IMR-90 (cell line): ENCODE measurements around the gene KAT2A. TPM values are rescaled to one million over a fixed set of nuclear protein-coding genes. Genes with fewer than 3 reads are reported as not detected.

Experiments
- ATAC-seq: fragments of 200-7000 bp; cut with Tn5 transposase; 2 replicates; pipeline ENCODE4 v1.9.1; 2020; ENCODE audit warnings: low read depth, mild to moderate bottlenecking, moderate library complexity
- BruUV-seq: library from RNA; stranded (reverse); fragments of 400-500 nt; replicated peaks from 2 replicates; lab custom pipeline; 2021; lab: Mats Ljungman, UMichigan
- CTCF ChIA-PET: fragments of 300-600 bp; formaldehyde crosslinking; extraction: SDS; loops from one replicate; lab custom pipeline; 2021; ENCODE audit warnings: antibody characterized with exemption; lab: Yijun Ruan, JAX
- POLR2A ChIA-PET: fragments of 300-600 bp; sonication (Branson Sonifier 250); formaldehyde crosslinking; loops from one replicate; lab custom pipeline; 2022; ENCODE audit warnings: antibody characterized with exemption; ENCODE audit not compliant: unreplicated experiment; lab: Charles Lee
- DNase-seq: peaks from one replicate; pipeline ENCODE4 v3.0.0; 2013
- H2AFZ ChIP-seq: replicated peaks from 2 replicates; pipeline ENCODE3; 2013; ENCODE audit warnings: low read length, mild to moderate bottlenecking; ENCODE audit not compliant: poor library complexity
- H2AK5ac ChIP-seq: 2 replicates; pipeline ENCODE4 v1.6.1; 2013; ENCODE audit warnings: low read depth, low read length, inconsistent platforms
- H2AK9ac ChIP-seq: replicated peaks from 2 replicates; pipeline ENCODE3; 2013; ENCODE audit warnings: mild to moderate bottlenecking, low read depth, low read length, moderate library complexity; ENCODE audit not compliant: poor library complexity
- H2BK120ac ChIP-seq: 2 replicates; pipeline ENCODE4 v1.6.1; 2013; ENCODE audit warnings: low read depth, low read length, inconsistent platforms
- H2BK15ac ChIP-seq: 3 replicates; pipeline ENCODE4 v1.6.1; 2013; ENCODE audit warnings: low read depth, low read length, inconsistent platforms
- H2BK20ac ChIP-seq: 2 replicates; pipeline ENCODE4 v1.6.1; 2013; ENCODE audit warnings: low read depth, mild to moderate bottlenecking, inconsistent platforms, low read length, moderate library complexity
- H2BK5ac ChIP-seq: 2 replicates; pipeline ENCODE4 v1.6.1; 2013; ENCODE audit warnings: mild to moderate bottlenecking, low read depth, low read length, inconsistent platforms; ENCODE audit not compliant: poor library complexity, severe bottlenecking
- H3K14ac ChIP-seq: replicated peaks from 2 replicates; pipeline ENCODE4 v1.6.1; 2013; ENCODE audit warnings: low read depth, low read length, inconsistent platforms
- H3K18ac ChIP-seq: 2 replicates; pipeline ENCODE4 v1.6.1; 2013; ENCODE audit warnings: low read depth, low read length, control low read depth
- H3K23ac ChIP-seq: 2 replicates; pipeline ENCODE4 v1.6.1; 2013; ENCODE audit warnings: low read depth, low read length, inconsistent platforms
- H3K27ac ChIP-seq: 2 replicates; pipeline ENCODE4 v1.5.1; 2013; ENCODE audit warnings: mild to moderate bottlenecking, control low read depth, low read length; ENCODE audit not compliant: insufficient read depth
- H3K27me3 ChIP-seq: 2 replicates; pipeline ENCODE4 v1.6.1; 2013; ENCODE audit warnings: low read length; ENCODE audit not compliant: control insufficient read depth, insufficient read depth
- H3K36me3 ChIP-seq: 2 replicates; pipeline ENCODE4 v1.6.1; 2013; ENCODE audit warnings: low read length, mixed read lengths; ENCODE audit not compliant: control insufficient read depth, insufficient read depth
- H3K4ac ChIP-seq: 2 replicates; pipeline ENCODE4 v1.6.1; 2013; ENCODE audit warnings: low read depth, low read length, inconsistent platforms
- H3K4me1 ChIP-seq: 2 replicates; pipeline ENCODE4 v1.6.1; 2013; ENCODE audit warnings: low read length, mixed read lengths; ENCODE audit not compliant: control insufficient read depth, insufficient read depth
- H3K4me2 ChIP-seq: 2 replicates; pipeline ENCODE4 v1.6.1; 2013; ENCODE audit warnings: low read depth, mild to moderate bottlenecking, control low read depth, low read length, moderate library complexity
- H3K4me3 ChIP-seq: 2 replicates; pipeline ENCODE4 v1.5.1; 2013; ENCODE audit warnings: low read depth, mild to moderate bottlenecking, control low read depth, low read length, moderate library complexity; ENCODE audit not compliant: insufficient read depth
- H3K56ac ChIP-seq: 2 replicates; pipeline ENCODE4 v1.6.1; 2013; ENCODE audit warnings: low read length, inconsistent platforms; ENCODE audit not compliant: insufficient read depth; ENCODE audit errors: extremely low read depth
- H3K79me1 ChIP-seq, 2 experiments: 2 replicates each; pipeline ENCODE4 v1.6.1; 2013; ENCODE audit warnings: low read length in 2 of 2, inconsistent platforms in 1 of 2, low read depth in 1 of 2
- H3K9ac ChIP-seq: 2 replicates; pipeline ENCODE4 v1.6.1; 2013; ENCODE audit warnings: low read depth, low read length, control low read depth
- H3K9me1 ChIP-seq: 2 replicates; pipeline ENCODE4 v1.6.1; 2013; ENCODE audit warnings: low read length, inconsistent platforms; ENCODE audit not compliant: insufficient read depth
- H3K9me3 ChIP-seq: 2 replicates; pipeline ENCODE4 v1.6.1; 2013; ENCODE audit warnings: low read length; ENCODE audit not compliant: control insufficient read depth, insufficient read depth
- H4K20me1 ChIP-seq: 2 replicates; pipeline ENCODE4 v1.6.1; 2013; ENCODE audit warnings: low read length, inconsistent platforms; ENCODE audit not compliant: insufficient read depth
- H4K5ac ChIP-seq: 2 replicates; pipeline ENCODE4 v1.6.1; 2013; ENCODE audit warnings: mild to moderate bottlenecking, low read depth, low read length, control low read depth
- H4K8ac ChIP-seq, 2 experiments: 2 replicates each; pipeline ENCODE4 v1.6.1; 2013; ENCODE audit warnings: low read depth in 2 of 2, low read length in 2 of 2, control low read depth in 1 of 2, inconsistent platforms in 1 of 2
- H4K91ac ChIP-seq: 2 replicates; pipeline ENCODE4 v1.6.1; 2013; ENCODE audit warnings: low read depth, low read length, inconsistent platforms; ENCODE audit not compliant: insufficient read depth
- CEBPB ChIP-seq: IDR thresholded peaks from 2 replicates; pipeline ENCODE4 v1.6.1; 2012; ENCODE audit warnings: low read depth, low read length, improper control_type of control experiment
- POLR2A ChIP-seq: IDR thresholded peaks from 2 replicates; pipeline ENCODE4 v1.6.1; 2012; ENCODE audit warnings: mild to moderate bottlenecking, low read depth, low read length
- RAD21 ChIP-seq: IDR thresholded peaks from 2 replicates; pipeline ENCODE4 v1.6.1; 2012; ENCODE audit warnings: low read length, improper control_type of control experiment
- RFX5 ChIP-seq: IDR thresholded peaks from 2 replicates; pipeline ENCODE4 v1.8.0; 2012; ENCODE audit warnings: low read depth, mild to moderate bottlenecking, low read length, moderate library complexity
- WGBS, 2 experiments: methylation state at CpG; one replicate each; pipeline versions ENCODE4 v1.1.5 to v1.1.7; 2013; ENCODE audit warnings: missing lambda C conversion rate in 2 of 2; ENCODE audit not compliant: insufficient read length in 1 of 2; ENCODE audit errors: extremely low coverage in 2 of 2; 5-methylcytosine and 5-hydroxymethylcytosine counted together
- dilution Hi-C: fragments of 300-500 bp; cut with HindIII; formaldehyde crosslinking; loops from one replicate; pipeline ENCODE4 v1.14.3; 2018; ENCODE audit warnings: low sequenced_read_pairs; ENCODE audit not compliant: unreplicated experiment
- in situ Hi-C: fragments of 300-500 bp; cut with MboI; formaldehyde crosslinking; loops from 3 replicates; pipeline ENCODE4 v1.14.3; 2019; ENCODE audit warnings: low sequenced_read_pairs, inconsistent platforms, mixed read lengths
- intact Hi-C: fragments of 100-400 bp; cut with micrococcal nuclease; formaldehyde crosslinking; loops from 2 replicates; pipeline ENCODE4 v1.10.0; 2022
- polyA plus RNA-seq, 3 experiments: library from polyadenylated mRNA; depleted of rRNA; stranded (reverse); fragments of >200 nt; gene quantifications; 2 replicates each; pipeline ENCODE4 v1.2.3, GENCODE V29; 2012; ENCODE audit warnings: low replicate concordance in 1 of 3
- total RNA-seq: library from RNA; depleted of rRNA; stranded (reverse); fragments of >200 nt; gene quantifications from 2 replicates; pipeline ENCODE4 v1.2.3, GENCODE V29; 2012
- TF ChIP-seq, protein P1 (sequence below): fragments of 150-350 bp; IDR thresholded peaks from 2 replicates; pipeline ENCODE4 v1.6.1; 2016; ENCODE audit warnings: low read depth, mild to moderate bottlenecking, low read length, moderate library complexity, borderline replicate concordance

Gene KAT2A
- total and polyA plus RNA-seq, 2 of the 4 experiments (the other 2 are of a cell fraction), result 6.3 to 28.2 TPM

DNA sequence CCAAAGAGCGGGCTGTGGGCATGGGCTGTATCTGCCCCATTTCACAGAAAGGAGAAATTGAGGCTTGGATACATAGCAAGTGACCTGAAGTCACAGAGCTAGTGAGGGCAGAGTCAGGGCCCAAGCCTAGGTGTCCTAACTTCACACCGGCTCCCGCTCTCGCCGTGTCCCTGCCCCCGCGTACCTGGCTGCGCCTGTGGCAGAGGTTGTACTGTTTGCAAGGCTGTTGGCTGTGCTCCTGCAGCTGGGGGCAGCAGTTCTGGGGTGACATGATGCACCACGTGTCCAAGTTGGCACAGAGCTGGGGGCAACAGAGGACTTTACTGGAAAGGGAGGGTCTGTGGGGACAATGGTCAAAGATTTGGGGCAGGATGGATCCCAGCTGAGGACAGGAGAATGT is 12.1 kb downstream of the KAT2A start:
- dilution Hi-C loops, result no loop called here

More for the DNA sequence above, 12.1 kb downstream of the KAT2A start:
- in situ Hi-C loops, result no loop called here
- H3K27me3 ChIP-seq, result 0 out of 2 replicates have a peak, but pooled peaks cover 4% of the 10 kb centered on the region
- H3K9me1 ChIP-seq, result peaks cover 4% of the 10 kb centered on the region; the same call in 1 of the 2 replicates
- H2AFZ ChIP-seq, result no peak overlapping the region
- H3K56ac ChIP-seq, result no peak overlapping the region
- no peak overlapping the region for H3K4me3 ChIP-seq
- no peak overlapping the region for H4K8ac ChIP-seq
- H2BK5ac ChIP-seq, result no peak overlapping the region
- no peak overlapping the region for H3K4ac ChIP-seq
- no TSS peak for BruUV-seq
- H3K9ac ChIP-seq, result no peak overlapping the region
- CTCF ChIA-PET, result no interaction called here
- ATAC-seq (no peak), DNase-seq (no peak)
- H3K4me2 ChIP-seq, result no peak overlapping the region
- H3K23ac ChIP-seq, result no peak overlapping the region
- no peak overlapping the region for H2BK120ac ChIP-seq
- no peak overlapping the region for H2BK20ac ChIP-seq
- H3K36me3 ChIP-seq, result no peaks in the 10 kb centered on the region
- POLR2A ChIA-PET, result no interaction called here
- no peak overlapping the region for H3K27ac ChIP-seq
- H3K14ac ChIP-seq, result no peak overlapping the region
- H3K79me1 ChIP-seq, result no peaks in the 10 kb centered on the region
- H2AK9ac ChIP-seq, result no peak overlapping the region
- TF ChIP-seq POLR2A, result no peak
- TF ChIP-seq, protein P1, sequence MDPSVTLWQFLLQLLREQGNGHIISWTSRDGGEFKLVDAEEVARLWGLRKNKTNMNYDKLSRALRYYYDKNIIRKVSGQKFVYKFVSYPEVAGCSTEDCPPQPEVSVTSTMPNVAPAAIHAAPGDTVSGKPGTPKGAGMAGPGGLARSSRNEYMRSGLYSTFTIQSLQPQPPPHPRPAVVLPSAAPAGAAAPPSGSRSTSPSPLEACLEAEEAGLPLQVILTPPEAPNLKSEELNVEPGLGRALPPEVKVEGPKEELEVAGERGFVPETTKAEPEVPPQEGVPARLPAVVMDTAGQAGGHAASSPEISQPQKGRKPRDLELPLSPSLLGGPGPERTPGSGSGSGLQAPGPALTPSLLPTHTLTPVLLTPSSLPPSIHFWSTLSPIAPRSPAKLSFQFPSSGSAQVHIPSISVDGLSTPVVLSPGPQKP, result no peak
- no peak for TF ChIP-seq RAD21
- no peak for TF ChIP-seq CEBPB
- TF ChIP-seq RFX5, result no peak
- no peak overlapping the region for H3K18ac ChIP-seq
- H2BK15ac ChIP-seq, result no peak overlapping the region
- intact Hi-C loops, result no loop called here
- 92% methylated on average over 7 of the region's 9 CpGs; no CpG with 5 or more reads in 1 of the 2 experiments for WGBS, 2 experiments
- H3K9me3 ChIP-seq, result no peaks in the 10 kb centered on the region
- no peak overlapping the region for H2AK5ac ChIP-seq
- no peak overlapping the region for H4K91ac ChIP-seq
- no peaks in the 10 kb centered on the region for H4K20me1 ChIP-seq
- no peak overlapping the region for H4K5ac ChIP-seq
- H3K4me1 ChIP-seq, result peaks cover 6% of the 10 kb centered on the region; the same call in 1 of the 2 replicates
